HG02623 (cell line): ENCODE data around the gene DOK3.

Source experiments
- ATAC-seq: cut with Tn5 transposase; IDR thresholded peaks from one replicate; pipeline ENCODE4 v1.9.1; 2021; ENCODE audit warnings: moderate library complexity; ENCODE audit not compliant: unreplicated experiment

The DOK3 gene

DNA sequence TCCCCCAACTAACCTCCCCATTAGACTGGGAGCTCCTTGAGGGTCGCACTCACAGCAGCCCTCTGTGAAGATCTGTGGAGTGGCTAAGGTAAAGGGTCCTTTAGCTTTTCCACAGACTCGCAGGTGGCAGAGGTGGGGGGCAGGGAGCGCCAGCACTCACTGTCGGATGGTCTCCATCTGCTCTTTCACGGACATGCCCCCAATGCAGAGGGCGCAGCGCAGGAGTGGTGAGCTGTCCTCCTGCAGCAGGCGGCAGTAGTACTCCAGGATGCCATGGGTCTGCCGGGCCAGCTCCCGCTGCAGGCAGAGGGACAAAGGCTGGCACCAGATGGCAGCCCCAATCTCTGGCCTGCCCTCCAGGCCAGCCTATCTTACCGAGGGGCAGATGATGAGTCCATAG is 4.9 kb upstream of the DOK3 start:
- ATAC-seq = no peak

DNA sequence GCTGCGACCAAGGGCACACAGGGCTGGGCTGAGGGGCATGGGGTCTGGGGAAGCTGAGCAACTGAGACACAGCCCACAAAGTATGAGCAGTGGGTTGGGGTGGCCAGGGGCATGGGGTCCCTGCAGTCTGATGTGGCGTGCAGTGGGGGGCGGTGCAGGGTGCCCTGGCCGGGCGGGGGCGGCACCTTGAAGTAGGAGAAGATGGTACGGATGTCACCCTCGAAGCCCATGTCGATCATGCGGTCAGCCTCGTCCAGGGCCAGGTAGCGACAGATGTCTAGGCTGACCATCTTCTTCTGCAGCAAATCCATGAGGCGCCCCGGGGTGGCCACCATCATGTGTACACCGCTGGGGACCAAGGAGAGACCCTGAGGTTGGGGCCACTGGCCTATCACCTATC is 3.9 kb upstream of the DOK3 start:
- ATAC-seq = no peak

DNA sequence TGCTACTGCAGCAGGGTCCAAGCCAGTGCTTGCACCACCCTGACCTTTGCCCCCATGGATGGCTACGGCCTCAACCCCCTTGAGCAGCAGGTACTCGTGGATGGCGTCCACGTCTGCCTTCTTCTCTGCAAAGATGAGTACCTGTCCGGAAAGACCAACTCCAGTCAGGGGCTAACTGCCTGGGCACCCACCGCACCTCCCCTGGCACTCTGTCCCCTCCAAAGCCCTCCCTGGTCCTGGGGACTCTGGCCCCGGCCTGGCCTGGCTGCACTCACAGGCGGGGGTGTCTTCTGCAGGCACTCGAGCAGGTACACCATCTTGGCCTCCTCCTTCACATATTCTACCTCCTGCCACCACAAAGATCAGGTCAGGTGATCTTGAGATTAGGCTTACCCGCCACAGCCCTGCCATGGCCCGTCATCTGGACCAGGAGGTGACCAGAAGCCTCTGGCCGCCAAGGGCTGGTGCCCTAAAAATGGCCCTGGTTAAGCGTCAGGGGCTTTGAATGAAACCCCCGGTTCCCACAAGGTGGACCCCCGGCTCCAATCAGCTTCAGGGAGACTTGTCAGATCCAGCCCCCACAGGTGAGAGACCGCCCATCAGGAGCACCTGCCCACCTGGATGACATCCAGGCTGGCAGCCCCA is 3.2 kb upstream of the DOK3 start:
- no peak for ATAC-seq

DNA sequence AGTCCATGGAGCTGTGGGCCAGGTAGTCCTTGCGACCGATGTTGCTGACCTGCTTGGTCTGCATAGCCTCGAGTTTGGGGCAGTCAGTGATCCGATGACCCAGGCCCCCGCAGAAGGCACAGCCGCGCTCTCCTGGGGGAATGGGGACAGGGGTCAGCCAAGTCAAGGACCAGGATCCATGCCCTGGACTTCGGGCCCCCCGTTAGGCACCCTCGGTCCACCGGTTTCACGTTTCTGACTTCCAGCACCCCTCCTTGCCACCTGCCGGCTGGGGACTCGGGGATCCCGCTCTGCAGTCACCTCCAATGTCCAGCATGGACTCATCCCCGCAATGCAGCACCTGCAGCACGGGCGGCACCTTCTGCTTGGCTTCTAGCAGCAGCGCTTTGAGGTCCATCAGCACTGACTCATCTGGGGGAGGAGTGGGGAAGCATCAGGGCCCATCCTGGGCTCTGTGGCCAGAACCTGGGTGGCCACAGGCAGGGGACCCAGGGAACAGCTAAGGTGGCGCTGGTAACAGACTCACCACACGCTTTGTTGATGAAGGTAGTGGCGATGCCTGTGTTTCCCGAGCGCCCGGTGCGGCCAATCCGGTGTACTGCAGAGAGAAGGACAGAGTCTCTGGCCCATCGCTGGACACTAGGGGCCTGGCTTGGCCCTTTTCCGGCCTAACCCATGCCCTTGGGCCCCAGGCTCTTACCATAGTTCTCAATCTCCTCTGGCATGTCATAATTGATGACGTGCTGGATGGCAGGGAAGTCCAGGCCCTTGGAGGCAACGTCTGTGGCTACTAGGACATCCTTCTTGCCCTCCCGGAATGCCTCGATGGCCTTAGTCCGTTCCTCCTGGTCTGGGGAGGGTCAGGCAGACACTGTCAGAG is 2.4 kb upstream of the DOK3 start:
- ATAC-seq = no peak

DNA sequence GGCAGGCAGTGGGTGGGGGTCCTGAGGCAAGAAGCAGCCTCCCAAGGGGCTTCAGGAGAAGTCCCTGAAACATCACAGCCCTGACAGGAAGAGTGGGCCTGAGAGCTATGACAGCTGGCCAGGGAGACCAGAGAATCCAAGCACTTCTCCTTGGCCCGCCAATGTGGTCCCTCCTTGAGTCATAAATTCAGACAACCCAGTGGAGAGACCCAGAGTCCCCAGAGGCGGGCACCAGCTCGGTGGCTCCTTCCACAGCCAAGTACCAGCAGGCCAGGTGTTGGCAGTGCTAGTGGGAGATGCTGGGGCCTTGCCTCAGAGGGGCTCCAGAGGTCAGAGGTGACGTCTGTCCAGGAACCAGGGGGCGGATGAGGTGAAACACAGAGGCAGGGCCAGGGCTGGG is 1.6 kb upstream of the DOK3 start:
- no peak for ATAC-seq

DNA sequence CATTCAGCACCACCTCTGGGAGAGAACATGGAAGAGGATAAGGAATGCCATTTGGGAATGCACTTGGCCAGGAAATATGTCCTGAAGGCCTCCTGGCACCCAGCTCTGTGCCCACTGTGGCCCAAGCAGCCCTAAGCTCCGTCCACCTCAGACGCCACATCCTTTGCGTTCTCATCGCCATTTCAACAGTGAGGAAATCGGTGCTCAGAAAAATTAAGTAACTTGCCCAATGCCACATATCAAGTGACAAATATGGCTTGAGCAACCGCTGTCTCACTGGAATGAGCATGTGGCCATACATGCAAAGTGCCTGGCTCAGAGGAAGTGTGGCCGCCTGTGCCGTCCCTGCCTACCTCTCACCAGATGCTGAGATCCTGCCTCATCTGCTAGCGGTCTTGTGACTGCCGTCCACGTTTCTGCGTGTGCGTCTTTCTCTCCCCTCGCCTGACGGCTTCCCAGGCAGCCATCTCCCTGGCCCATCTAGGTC is 984 bp upstream of the DOK3 start:
- ATAC-seq = peak; percentile 26

DNA sequence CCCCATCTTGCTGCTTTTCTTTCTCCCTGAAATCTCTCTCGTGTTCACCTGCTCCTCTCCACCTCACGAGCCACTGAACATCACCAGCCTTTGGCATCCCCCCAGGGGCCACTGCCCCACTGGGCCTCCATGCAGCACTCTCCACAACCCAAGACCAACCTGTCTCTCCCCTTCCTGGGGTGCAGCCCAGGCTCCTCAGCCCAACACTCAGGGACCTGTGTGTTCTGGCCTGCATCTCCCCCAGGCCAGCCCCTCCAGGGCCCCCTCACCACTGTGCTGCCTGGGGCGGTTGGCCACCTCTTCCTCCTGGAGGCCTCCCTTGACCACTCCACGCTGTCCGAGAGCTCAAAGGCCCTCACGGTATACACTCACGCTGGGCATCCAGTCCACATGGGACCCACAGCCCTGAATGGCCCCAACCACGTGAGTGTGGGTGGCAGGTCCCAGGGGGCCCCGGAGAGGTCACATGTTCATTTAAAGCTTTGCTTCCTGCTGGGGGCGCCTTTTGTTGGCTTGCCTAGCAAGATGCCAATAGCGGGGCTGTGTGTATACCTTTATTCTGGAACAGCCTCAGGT is 453 bp upstream of the DOK3 start:
- ATAC-seq = no peak

DNA sequence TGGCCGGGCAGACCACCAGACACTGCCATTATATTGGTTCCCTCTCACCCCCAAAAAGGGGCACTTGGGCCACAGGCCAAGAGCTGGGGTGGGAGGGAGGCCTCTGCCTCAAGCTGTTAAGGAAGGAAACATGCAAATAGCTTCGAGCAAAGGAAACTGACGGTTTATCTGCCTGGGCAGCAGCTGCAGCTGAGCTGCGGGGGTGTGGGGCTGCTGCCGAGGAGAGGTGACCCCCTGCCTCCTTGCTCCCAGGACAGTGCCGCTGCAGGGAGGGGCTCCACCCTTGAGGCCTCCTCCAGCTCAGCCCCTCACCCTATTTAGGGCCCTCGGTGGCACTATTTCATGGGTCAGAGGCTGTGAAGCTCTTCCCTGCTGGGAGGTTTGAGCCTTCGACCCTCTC is 789 bp downstream of the DOK3 start:
- no peak for ATAC-seq

DNA sequence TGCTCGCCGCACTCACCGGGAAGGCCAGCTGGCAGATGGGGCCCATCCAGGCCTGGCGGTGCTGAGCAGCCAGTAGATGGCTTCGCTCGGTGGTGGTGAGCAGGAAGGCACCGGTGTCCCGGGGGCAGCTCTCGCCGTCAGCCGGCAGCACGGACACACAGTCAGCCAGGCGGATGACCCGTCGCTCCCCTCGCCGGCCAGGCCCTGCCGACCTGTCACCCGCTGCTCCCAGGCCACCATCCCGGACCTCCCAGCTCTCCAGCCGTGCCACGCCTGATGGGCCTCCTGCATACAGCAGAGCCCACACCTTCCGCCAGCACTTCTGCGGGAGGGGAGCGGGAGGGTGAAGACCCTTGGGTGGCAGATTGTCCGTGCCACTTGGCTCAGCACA is 1.4 kb downstream of the DOK3 start:
- ATAC-seq = no peak

DNA sequence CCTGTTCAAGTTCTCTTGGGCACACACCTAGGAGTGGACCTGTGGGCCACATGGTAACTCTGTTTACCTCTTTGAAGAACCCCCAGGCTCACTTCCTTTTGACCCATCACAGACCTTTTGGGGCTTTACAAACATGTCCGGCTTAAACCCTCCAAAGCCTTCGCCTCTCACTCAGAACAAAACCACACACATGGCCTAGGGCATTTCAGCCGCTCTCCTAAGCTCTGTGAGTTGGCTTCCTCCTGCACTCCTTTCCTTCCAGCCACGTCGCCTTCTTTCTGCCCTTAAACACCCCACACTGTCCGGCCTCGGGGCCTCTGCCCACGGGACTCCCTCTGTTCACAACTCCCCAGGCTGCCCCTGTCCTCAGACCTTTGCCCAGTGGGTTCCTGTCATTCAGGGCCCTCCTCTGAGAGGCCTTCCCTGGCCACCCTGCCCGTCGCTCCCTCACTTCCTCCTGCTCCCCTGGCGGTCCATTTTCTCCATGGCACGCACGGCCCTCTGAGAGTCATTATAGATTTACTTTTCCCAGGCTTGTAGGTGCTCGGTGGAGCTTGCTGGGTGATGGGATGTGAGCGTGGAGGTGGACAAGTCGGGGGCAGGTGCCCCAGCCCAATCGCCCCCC is 1.9 kb downstream of the DOK3 start:
- no peak for ATAC-seq

DNA sequence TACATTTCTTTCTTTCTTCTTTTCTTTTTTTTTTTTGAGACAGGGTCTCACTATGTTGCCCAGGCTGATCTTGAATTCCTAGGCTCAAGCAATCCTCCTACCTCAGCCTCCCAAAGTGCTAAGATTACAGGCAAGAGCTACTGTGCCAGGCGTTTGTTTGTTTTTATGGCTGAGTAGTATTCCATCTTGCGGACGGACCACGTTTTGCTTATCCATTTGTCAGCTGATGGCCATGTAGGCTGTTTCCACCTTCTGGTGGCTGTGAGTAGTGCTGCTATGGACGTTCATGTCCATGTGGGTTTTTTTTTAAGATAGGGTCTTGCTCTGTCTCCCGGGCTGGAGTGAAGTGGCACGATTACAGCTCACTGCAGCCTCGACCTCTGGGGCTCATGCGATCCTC is 2.5 kb downstream of the DOK3 start:
- ATAC-seq = no peak

DNA sequence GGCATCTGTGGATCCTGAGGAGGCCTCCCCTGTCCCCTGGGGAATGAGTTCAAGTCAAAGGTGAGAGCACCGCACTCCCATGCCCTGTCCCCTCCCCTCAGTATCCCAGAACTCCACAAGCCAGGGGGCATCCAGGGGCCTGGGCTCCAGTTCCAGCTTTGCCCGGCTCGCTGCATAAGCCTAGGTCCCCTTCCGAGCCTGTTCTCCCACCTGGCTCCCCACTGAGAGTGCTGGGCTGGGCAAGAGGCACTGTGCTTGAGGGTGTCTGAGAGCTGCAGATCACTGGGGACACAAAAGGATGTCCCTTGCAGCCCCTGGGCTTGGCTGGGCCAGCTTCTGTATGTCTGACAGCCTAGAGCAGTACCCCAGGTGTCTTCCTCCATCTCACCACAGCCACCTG is 4.6 kb downstream of the DOK3 start:
- ATAC-seq = no peak

DNA sequence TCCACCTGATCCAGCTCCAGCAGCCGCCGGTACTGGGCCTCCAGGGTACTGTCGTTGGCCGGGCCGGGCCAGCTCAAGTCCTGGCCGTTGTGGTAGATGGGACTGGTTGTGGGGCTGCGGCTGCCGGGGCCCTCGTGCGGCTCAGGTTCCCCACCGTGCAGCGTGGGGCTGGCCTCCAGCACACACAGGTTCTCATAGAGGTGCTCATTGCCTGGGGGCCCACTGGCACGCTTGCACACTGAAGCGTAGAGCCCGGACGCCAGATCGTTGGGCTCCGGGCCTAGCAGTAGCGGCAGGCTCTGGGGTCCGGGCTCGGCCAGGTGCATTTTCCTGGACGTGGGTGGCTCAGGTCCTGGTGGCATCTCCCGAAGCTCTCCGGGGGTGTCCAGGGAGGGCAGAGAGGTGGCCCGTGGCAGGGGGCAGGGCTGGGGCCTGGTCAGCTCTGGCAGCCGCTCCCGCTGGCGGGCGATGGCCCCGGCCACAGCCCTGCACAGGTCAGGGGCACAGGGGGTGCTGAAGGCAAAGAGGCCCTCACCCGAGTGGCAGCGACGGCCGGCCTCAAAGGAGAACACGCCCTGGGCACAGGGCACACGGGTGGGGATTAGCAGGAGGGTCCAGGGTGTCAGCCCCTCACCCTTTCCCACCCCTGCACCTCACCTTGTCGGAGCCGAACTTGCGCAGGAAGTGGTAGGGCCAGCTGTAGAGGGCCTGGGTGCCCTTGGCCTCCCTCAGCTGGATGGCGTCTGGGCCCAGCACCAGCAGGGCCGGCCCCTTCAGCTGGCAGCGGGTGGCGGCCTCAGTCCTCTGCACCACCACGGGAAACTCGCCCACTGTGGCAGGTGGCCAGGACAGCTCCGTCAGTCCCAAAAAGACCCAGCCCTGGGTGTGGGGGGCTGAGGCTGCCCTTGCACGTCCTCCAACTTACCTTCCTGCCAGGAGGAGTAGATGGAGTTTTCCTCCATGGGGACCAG is 5.3 kb downstream of the DOK3 start:
- no peak for ATAC-seq

DNA sequence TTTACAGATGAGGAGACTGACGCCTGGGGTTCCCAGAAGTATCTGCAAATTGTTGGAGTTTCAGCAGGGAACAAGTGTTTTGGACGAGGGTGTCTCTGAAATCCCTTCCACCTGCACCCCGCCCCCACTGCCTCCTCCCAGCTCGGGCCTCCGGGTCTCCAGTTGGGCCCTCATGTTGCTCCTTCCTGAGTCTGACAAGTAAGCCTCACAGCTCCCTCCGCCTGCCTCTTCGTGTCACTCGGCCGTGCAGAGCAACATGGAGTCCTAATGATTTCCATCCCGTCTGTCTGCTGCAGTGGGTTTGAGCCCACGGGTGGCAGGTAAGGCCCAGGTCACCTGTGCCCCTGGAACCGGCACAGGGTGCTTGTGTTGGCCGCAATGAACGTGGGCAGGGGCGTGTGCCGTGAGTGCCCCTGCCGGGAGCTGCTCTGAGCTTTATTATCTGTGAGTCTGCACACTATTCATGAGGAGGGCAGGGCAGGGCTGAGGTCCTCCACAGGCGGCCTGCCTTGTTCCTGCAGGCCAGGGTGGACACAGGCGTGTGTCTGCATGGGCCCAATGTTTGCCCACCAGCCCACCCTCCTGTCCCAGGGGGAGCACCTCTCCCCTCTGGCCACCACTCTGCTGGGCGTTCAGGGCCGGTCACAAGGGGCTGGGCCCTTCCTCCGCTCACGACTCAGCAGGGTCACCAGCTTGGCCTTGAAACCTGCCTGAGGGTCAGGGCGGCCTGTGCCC is 6.1 kb downstream of the DOK3 start:
- no peak for ATAC-seq

DNA sequence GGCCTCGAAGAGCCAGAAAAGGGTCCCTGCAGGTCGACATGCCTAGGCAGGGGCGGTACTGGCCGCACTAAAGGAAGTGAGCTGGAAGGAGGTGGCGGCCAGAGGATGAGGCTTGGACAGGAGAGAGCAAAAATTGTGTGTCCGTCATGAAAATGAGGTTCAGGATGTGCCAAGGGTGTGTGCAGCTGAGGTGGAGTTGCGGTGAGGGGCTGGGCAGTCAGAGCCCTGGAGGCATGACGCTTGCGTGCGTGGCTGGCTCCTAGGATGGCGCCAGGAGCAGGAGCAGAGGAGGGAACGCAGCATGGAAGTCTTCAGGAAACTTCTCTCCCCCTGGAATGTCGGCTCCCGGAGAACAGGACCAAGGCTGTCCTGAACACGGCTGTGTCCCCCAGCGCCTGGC is 6.7 kb downstream of the DOK3 start:
- ATAC-seq = no peak

DNA sequence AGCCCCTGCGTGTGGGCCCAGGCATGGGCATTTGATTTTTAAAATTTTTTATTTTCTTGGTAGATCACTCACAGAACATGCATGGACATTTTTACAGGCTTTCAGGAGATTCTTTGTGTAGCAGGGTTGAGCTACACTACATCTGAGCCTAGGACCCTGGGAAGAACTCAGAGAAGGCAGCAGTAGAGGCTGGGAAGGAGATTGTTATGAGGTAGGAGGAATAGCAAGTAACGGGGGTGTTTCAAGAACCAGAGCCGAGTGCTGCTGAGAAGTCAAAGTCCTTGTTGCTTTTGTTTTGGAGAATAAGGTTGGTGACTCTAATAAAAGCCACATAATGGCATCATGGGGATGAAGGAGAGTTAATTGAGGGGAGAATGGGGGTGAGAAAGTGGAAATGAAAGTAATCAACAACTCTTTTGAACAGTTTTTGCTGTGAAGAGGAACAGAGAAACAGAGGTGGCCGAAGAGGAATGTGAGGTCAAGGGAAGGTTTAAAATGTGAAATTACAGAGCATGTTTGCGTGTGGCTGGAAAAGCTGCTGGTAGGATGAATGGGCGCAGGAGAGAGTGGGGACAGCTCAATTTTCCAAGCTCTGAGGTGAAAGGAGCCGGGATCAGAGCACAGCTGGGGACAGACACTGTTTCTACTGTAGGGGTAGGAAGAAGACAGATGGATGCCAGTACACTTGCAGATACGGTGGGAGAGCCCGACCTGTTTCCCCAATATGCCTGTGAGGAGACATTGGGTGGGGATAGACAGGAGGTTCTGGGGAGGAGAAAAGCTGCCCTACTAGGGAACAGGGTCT is 7.5 kb downstream of the DOK3 start:
- no peak for ATAC-seq

DNA sequence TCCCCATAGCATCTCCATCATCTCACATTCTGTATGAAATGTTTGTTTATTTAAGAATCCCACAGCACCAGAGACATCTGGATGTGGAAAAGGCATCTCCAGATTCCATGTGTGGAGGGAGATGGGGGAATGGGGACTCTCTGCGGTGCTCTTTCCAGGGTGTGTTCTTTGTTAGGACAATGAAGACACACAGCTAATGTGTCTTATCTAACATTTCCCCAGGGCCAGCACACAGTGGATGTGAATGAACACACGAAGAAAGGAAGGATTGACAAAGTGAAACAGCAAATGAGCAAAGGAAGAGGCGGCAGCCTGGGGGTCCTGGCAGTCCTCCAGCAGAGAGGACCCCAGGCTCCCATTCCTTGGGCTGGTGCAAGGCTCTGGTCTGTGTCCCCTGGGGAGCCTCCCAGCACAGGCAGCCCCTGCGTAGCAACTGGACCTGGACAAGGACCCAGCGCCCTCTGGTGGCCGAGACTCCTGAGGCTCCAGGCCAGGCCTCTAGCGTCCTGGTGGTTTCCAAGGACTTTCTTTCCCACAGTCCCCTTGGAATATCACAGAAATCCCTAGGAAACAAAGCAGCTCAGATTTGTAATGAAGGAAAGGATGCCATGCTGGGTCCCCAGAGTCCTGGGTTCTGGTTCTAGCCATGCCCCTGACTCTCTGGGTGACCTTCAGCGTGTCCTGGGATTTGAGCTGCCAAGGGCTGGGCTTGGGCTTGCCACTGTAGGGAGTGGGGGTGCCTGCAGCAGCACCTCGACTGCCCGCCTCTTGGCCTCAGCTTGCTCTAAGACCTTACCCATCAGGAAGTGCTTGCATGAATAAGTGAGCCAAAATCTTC is 8.7 kb downstream of the DOK3 start:
- ATAC-seq = no peak

DNA sequence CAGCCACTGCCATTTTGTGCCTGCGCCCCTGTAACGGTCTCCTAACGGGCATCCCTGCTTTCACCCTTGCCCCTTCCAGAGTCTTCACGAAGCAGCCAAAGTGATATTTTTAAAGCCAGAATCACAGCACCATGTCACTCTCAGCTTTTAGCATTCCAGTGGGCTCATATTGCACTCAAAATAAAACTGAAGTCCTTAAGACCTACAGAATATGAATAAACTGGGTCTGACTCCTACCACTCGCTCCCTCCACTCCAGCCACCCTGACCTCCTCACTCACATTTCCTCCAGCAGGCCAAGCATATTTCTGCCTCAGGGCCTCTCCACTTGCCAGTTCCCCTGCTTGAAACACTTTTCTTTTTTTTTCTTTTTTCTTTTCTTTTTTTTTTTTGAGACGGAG is 9.8 kb downstream of the DOK3 start:
- no peak for ATAC-seq
